Lower leg skin (tissue), 4 donors: ENCODE results near the gene TNNI2. TPM values are rescaled to one million over a fixed set of nuclear protein-coding genes. Genes with fewer than 3 reads are reported as not detected.
A peak's percentile ranks its signal among the peaks of the same experiment; 100 is the strongest.
"Not testable (repeated sequence)": the region's sequence is repeated elsewhere in the genome, so short reads cannot be mapped to it uniquely, and the experiment has no call there.

ENCODE experiments used
- DNase-seq, 2 donors: peaks; one replicate each; pipeline ENCODE4 v3.0.0-alpha.2; 2019; ENCODE audit warnings: low spot score in 2 of 2
- H3K4me3 ChIP-seq: fragments of 200-600 bp; sonication (generic); 2 replicates; pipeline ENCODE4 v1.5.1; 2017; ENCODE audit warnings: mild to moderate bottlenecking, low read depth; ENCODE audit not compliant: poor library complexity, severe bottlenecking
- CTCF ChIP-seq, 3 donors: fragments of 450-650 bp; IDR thresholded peaks; one replicate each; pipeline ENCODE4 v1.5.1; 2016; ENCODE audit warnings: antibody characterized with exemption in 3 of 3, mild to moderate bottlenecking in 3 of 3, moderate library complexity in 2 of 3
- POLR2A ChIP-seq, 2 donors: fragments of 450-650 bp; IDR thresholded peaks; one replicate each; pipeline ENCODE4 v1.6.1; 2016 to 2017; ENCODE audit warnings: antibody characterized with exemption in 2 of 2, mild to moderate bottlenecking in 1 of 2, moderate library complexity in 1 of 2
- WGBS, 2 donors: methylation state at CpG; one replicate each; pipeline ENCODE4 v1.1.5; 2018; 5-methylcytosine and 5-hydroxymethylcytosine counted together
- intact Hi-C: fragments of 100-400 bp; cut with DNase I; formaldehyde crosslinking; loops from one replicate; pipeline ENCODE4 v1.15.0; 2023; ENCODE audit warnings: low total_unique reads
- total RNA-seq, 4 donors: library from RNA; depleted of rRNA; stranded (reverse); fragments of >200 nt; gene quantifications; one replicate each; pipeline ENCODE4 v1.1.0, GENCODE V29; 2016

Gene TNNI2
- total RNA-seq, 4 donors from 2014 or later = 10.7 to 17.7 (median 15.8) TPM

GRCh38 chr11:1882265-1883238, 43.8 kb downstream of the TNNI2 start:
- H3K4me3 ChIP-seq = no peak overlapping the region
- intact Hi-C loops = loop anchor here (5.0 kb wide), 2 partner anchors 40 to 190 kb away; no protein-coding TSS in a partner anchor
- TF ChIP-seq POLR2A (IDR thresholded peaks at IDR 0.05) (no peak), CTCF (IDR thresholded peaks at IDR 0.05) (peak in 1 of 3 donors; percentile 50)
- DNase-seq = peak in 1 of 2 donors; percentile 95
- WGBS, 2 donors = 38 to 48% methylated on average over 19 to 23 of the region's 23 CpGs

- TF ChIP-seq CTCF (IDR thresholded peaks at IDR 0.05) = no peak
- no peak for TF ChIP-seq POLR2A (IDR thresholded peaks at IDR 0.05)
- DNase-seq = peak in 1 of 2 donors; percentile 79
- 88% methylated on average over 14 of the region's 14 CpGs for WGBS, 2 donors
- no peak overlapping the region for H3K4me3 ChIP-seq
- intact Hi-C loops = loop anchor here (5.0 kb wide), 2 partner anchors 39 to 191 kb away; no protein-coding TSS in a partner anchor
Observed at GRCh38 chr11:1883346-1884302, 44.8 kb downstream of the TNNI2 start.

- H3K4me3 ChIP-seq = no peak overlapping the region
- DNase-seq = peak in 1 of 2 donors; percentile 70
- TF ChIP-seq CTCF (IDR thresholded peaks at IDR 0.05) = no peak
- no peak for TF ChIP-seq POLR2A (IDR thresholded peaks at IDR 0.05)
- intact Hi-C loops = loop anchor here (5.0 kb wide), 2 partner anchors 38 to 192 kb away; no protein-coding TSS in a partner anchor
- WGBS, 2 donors = 79 to 86% methylated on average over 5 of the region's 5 CpGs
Observed at GRCh38 chr11:1884303-1884700, 45.5 kb downstream of the TNNI2 start.

- intact Hi-C loops, H3K4me3 ChIP-seq, DNase-seq: not testable (repeated sequence)
- 81 to 94% methylated on average over 7 to 13 of the region's 13 CpGs for WGBS, 2 donors
Observed at GRCh38 chr11:1886551-1886950, 47.8 kb downstream of the TNNI2 start.

- 76 to 86% methylated on average over 10 to 11 of the region's 11 CpGs for WGBS, 2 donors
- intact Hi-C loops = no loop called here
- TF ChIP-seq POLR2A (IDR thresholded peaks at IDR 0.05) (no peak), CTCF (IDR thresholded peaks at IDR 0.05) (no peak)
- DNase-seq = no peak
- H3K4me3 ChIP-seq = no peak overlapping the region
Observed at GRCh38 chr11:1887451-1888346, 48.9 kb downstream of the TNNI2 start.
